K562 (cell line): ENCODE results near the gene SMIM12. TPM values are rescaled to one million over a fixed set of nuclear protein-coding genes. Genes with fewer than 3 reads are reported as not detected.
A peak's percentile ranks its signal among the peaks of the same experiment; 100 is the strongest.

Source experiments
- ATAC-seq: fragments of 200-7000 bp; cut with Tn5 transposase; 3 replicates; pipeline ENCODE4 v1.9.1; 2020; ENCODE audit warnings: moderate library complexity
- BruUV-seq: library from RNA; stranded (reverse); fragments of 400-500 nt; replicated peaks from 2 replicates; lab custom pipeline; 2021; lab: Mats Ljungman, UMichigan
- CTCF ChIA-PET: fragments of 300-600 bp; formaldehyde crosslinking; extraction: SDS; loops from one replicate; lab custom pipeline; 2021; ENCODE audit warnings: low intra/inter-chr PET ratio; lab: Yijun Ruan, JAX
- POLR2A ChIA-PET: fragments of 300-600, 350-650 bp; sonication (Branson Sonifier 250); formaldehyde crosslinking; extraction: SDS; loops from one replicate; lab custom pipeline; 2021; ENCODE audit warnings: antibody characterized with exemption, inconsistent platforms; lab: Yijun Ruan, JAX
- DNase-seq, 4 experiments: peaks; one replicate each; pipeline versions ENCODE4 v3.0.0 to v3.0.0-alpha.2; 2011 to 2018; ENCODE audit warnings: low spot score in 3 of 4, mixed read lengths in 3 of 4; ENCODE audit errors: extremely low read depth in 1 of 4
- FAIRE-seq: peaks from 2 replicates; lab custom pipeline; 2011; peaks lifted over from hg19 to GRCh38; lab: Jason Lieb, UNC
- H2AFZ ChIP-seq: 2 replicates; pipeline ENCODE4 v1.6.0; 2011; ENCODE audit warnings: low read depth, low read length, control low read depth, inconsistent platforms
- H3K27ac ChIP-seq: fragments of 200-600 bp; 3 replicates; pipeline ENCODE4 v1.8.0; 2011; ENCODE audit warnings: low read depth, mild to moderate bottlenecking, control low read depth, inconsistent platforms, low read length, moderate library complexity, mixed read lengths; ENCODE audit errors: extremely low read depth
- H3K27me3 ChIP-seq, 2 experiments: fragments of 300-600 bp in 1 of 2; 2 replicates in 1 of 2; 3 replicates in 1 of 2; pipeline versions ENCODE4 v1.6.0 to v1.8.0; 2011; ENCODE audit warnings: inconsistent platforms in 2 of 2, low read length in 2 of 2, mild to moderate bottlenecking in 1 of 2, mixed read lengths in 1 of 2, moderate library complexity in 1 of 2; ENCODE audit not compliant: control insufficient read depth in 2 of 2, insufficient read depth in 2 of 2
- H3K36me3 ChIP-seq: fragments of 300-600 bp; 3 replicates; pipeline ENCODE4 v1.8.0; 2011; ENCODE audit warnings: mild to moderate bottlenecking, low read length, inconsistent platforms; ENCODE audit not compliant: control insufficient read depth, insufficient read depth
- H3K4me1 ChIP-seq, 2 experiments: fragments of 200-600 bp in 1 of 2; replicated peaks in 1 of 2; 2 replicates in 1 of 2; 3 replicates in 1 of 2; pipeline versions ENCODE4 v1.5.1 to v1.8.0; 2011; ENCODE audit warnings: inconsistent platforms in 2 of 2, low read length in 2 of 2, mild to moderate bottlenecking in 1 of 2, mixed read lengths in 1 of 2, moderate library complexity in 1 of 2; ENCODE audit not compliant: control insufficient read depth in 2 of 2, insufficient read depth in 2 of 2
- H3K4me2 ChIP-seq: 2 replicates; pipeline ENCODE4 v1.6.1; 2011; ENCODE audit warnings: low read length, control low read depth, inconsistent platforms, mixed read lengths; ENCODE audit not compliant: insufficient read depth
- H3K4me3 ChIP-seq: fragments of 200-600 bp; sonication (generic), shearing (Covaris generic); 2 replicates; pipeline ENCODE4 v1.5.1; 2016; ENCODE audit warnings: control low read depth, inconsistent platforms
- H3K79me2 ChIP-seq: fragments of 200-600 bp; 3 replicates; pipeline ENCODE4 v1.8.0; 2011; ENCODE audit warnings: low read length, inconsistent platforms; ENCODE audit not compliant: control insufficient read depth, insufficient read depth
- H3K9ac ChIP-seq, 2 experiments: 2 replicates each; pipeline versions ENCODE4 v1.6.0 to v1.6.1; 2011; ENCODE audit warnings: low read depth in 2 of 2, low read length in 2 of 2, control low read depth in 1 of 2, inconsistent platforms in 1 of 2, mild to moderate bottlenecking in 1 of 2, mixed read lengths in 1 of 2; ENCODE audit not compliant: insufficient read depth in 1 of 2
- H3K9me1 ChIP-seq: one replicate; pipeline ENCODE4 v1.6.0; 2011; ENCODE audit warnings: inconsistent platforms, mild to moderate bottlenecking, low read length, moderate library complexity; ENCODE audit not compliant: control insufficient read depth, insufficient read depth
- H3K9me3 ChIP-seq: replicated peaks from 2 replicates; pipeline ENCODE4 v1.5.1; 2011; ENCODE audit warnings: low read depth, low read length, inconsistent platforms; ENCODE audit not compliant: control insufficient read depth, insufficient read depth
- H4K20me1 ChIP-seq: replicated peaks from 2 replicates; pipeline ENCODE4 v1.6.1; 2011; ENCODE audit warnings: low read length, inconsistent platforms, mixed read lengths; ENCODE audit not compliant: control insufficient read depth, insufficient read depth
- ZNF184 ChIP-seq: sonication (generic); formaldehyde crosslinking; IDR thresholded peaks from 2 replicates; pipeline ENCODE4 v1.5.0; 2020; ENCODE audit warnings: missing genetic modification reagents
- ZSCAN29 ChIP-seq: fragments of 450-650 bp; IDR thresholded peaks from 2 replicates; pipeline ENCODE4 v1.6.1; 2017
- WGBS: fragments of 100-300 bp; shearing (Covaris generic); methylation state at CpG from one replicate; pipeline ENCODE4 v1.1.6; 2016; ENCODE audit warnings: low coverage, mixed read lengths; ENCODE audit not compliant: insufficient coverage; ENCODE audit errors: missing lambda C conversion rate; 5-methylcytosine and 5-hydroxymethylcytosine counted together
- in situ Hi-C: fragments of 300-500 bp; cut with MboI; formaldehyde crosslinking; loops from 4 replicates; pipeline ENCODE4 v1.15.0; 2018; ENCODE audit warnings: inconsistent platforms, mixed read lengths
- intact Hi-C: fragments of 100-400 bp; cut with micrococcal nuclease; formaldehyde crosslinking; loops from 2 replicates; pipeline ENCODE4 v1.14.2; 2022
- polyA plus RNA-seq, 8 experiments: library from polyadenylated mRNA; depleted of rRNA in 4 of 8; stranded (reverse) in 5 of 8; unstranded in 3 of 8; fragments of >200 nt; fragmentation: Nextera tagmentation in 2 of 8; fragmentation: Illumina TruSeq in 1 of 8; extraction: Ambion mirVana in 2 of 8; extraction: Trizol in 1 of 8; gene quantifications; 2 replicates each; pipeline versions ENCODE4 v1.2.1 to v1.2.3, GENCODE V29; 2011 to 2014; ENCODE audit warnings: inconsistent platforms in 1 of 8, missing spikeins in 1 of 8
- total RNA-seq, 7 experiments: library from RNA; depleted of rRNA in 6 of 7; stranded (reverse); fragments of >200 nt in 6 of 7; fragmentation: Illumina TruSeq in 2 of 7; extraction: Trizol in 2 of 7; gene quantifications; 2 replicates each; pipeline versions ENCODE4 v1.2.1 to v1.2.3, GENCODE V29; 2011 to 2021; ENCODE audit warnings: low replicate concordance in 1 of 7
- TF ChIP-seq, protein P1 (sequence below): fragments of 450-650 bp; IDR thresholded peaks from 2 replicates; pipeline ENCODE4 v1.6.1; 2018; ENCODE audit not compliant: partially characterized antibody

SMIM12 gene
- total and polyA plus RNA-seq, 9 of the 15 experiments (the other 6 are each of a cell fraction or from before 2014, with no cell fraction given): 51.7 to 112 (median 63.9) TPM

DNA sequence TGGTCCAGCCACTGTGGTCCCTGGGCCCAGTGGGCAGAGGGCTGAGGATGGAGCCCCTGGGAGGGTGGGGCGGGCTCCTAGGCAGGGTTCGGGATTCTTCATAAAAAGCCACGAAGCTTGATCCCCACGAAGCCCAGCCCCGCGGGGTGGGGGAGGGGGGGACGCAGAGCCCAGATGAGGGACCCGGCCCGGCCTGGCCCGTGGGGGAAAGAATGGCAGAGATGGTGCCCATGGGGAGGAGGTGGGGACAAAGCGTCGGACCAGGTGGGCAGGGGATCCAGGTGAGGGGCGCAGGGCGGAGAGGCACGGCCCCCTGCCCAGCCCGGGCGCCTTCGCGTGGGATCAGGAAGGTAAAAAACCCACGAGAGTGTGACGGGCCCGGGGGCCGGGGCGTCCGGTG lies 6.0 kb upstream of the SMIM12 start:
- in situ Hi-C loops: no loop called here
- Histone ChIP-seq H3K27me3 (peaks cover 24 to 37% of the 10 kb centered on the region in 2 experiments), H3K9me1 (no peaks in the 10 kb centered on the region), H2AFZ (peak overlapping the region; percentile 96), H3K36me3 (no peaks in the 10 kb centered on the region), H3K4me2 (no peak overlapping the region), H3K9me3 (no peaks in the 10 kb centered on the region), H3K27ac (no peak overlapping the region), H4K20me1 (no peaks in the 10 kb centered on the region; the same call in 1 of the 2 replicates), H3K4me3 (no peak overlapping the region), H3K79me2 (no peaks in the 10 kb centered on the region), H3K9ac (no peak overlapping the region), H3K4me1 (peaks cover 3 to 30% of the 10 kb centered on the region in 2 experiments; a peak in 4 of 5 replicates)
- TF ChIP-seq ZNF184 (CRISPR knock-in tag) (0 out of 2 replicates have a peak, but pooled peaks have one; percentile 18), ZSCAN29 (no peak)
- TF ChIP-seq, protein P1, sequence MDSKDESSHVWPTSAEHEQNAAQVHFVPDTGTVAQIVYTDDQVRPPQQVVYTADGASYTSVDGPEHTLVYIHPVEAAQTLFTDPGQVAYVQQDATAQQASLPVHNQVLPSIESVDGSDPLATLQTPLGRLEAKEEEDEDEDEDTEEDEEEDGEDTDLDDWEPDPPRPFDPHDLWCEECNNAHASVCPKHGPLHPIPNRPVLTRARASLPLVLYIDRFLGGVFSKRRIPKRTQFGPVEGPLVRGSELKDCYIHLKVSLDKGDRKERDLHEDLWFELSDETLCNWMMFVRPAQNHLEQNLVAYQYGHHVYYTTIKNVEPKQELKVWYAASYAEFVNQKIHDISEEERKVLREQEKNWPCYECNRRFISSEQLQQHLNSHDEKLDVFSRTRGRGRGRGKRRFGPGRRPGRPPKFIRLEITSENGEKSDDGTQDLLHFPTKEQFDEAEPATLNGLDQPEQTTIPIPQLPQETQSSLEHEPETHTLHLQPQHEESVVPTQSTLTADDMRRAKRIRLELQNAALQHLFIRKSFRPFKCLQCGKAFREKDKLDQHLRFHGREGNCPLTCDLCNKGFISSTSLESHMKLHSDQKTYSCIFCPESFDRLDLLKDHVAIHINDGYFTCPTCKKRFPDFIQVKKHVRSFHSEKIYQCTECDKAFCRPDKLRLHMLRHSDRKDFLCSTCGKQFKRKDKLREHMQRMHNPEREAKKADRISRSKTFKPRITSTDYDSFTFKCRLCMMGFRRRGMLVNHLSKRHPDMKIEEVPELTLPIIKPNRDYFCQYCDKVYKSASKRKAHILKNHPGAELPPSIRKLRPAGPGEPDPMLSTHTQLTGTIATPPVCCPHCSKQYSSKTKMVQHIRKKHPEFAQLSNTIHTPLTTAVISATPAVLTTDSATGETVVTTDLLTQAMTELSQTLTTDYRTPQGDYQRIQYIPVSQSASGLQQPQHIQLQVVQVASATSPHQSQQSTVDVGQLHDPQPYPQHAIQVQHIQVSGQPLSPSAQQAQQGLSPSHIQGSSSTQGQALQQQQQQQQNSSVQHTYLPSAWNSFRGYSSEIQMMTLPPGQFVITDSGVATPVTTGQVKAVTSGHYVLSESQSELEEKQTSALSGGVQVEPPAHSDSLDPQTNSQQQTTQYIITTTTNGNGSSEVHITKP: no peak
- POLR2A ChIA-PET: no interaction called here
- whole genome bisulfite sequencing: 67% methylated on average over 3 of the region's 25 CpGs
- DNase-seq: no peak
- CTCF ChIA-PET: interaction anchor here (0.6 to 3.2 kb wide), 4 partner anchors 11 to 86 kb away, joined by 3 to 15 read pairs (median 4); no protein-coding TSS in a partner anchor
- no peak for FAIRE-seq
- no TSS peak for BruUV-seq
- no peak for ATAC-seq
- intact Hi-C loops: loop anchor here (10.0 kb wide), 1 partner anchor 569 kb away; no protein-coding TSS in a partner anchor
